Fibroblast of skin of left biceps (primary cell): ENCODE measurements around the gene TCF19.

Experiments used
- DNase-seq, 2 experiments: peaks; one replicate each; pipeline ENCODE4 v3.0.0-alpha.2; 2013; ENCODE audit warnings: low read depth in 2 of 2

Gene TCF19

GRCh38 chr6:31205638-31206037, 47.2 kb downstream of the TCF19 start:
- no peak for DNase-seq

DNA sequence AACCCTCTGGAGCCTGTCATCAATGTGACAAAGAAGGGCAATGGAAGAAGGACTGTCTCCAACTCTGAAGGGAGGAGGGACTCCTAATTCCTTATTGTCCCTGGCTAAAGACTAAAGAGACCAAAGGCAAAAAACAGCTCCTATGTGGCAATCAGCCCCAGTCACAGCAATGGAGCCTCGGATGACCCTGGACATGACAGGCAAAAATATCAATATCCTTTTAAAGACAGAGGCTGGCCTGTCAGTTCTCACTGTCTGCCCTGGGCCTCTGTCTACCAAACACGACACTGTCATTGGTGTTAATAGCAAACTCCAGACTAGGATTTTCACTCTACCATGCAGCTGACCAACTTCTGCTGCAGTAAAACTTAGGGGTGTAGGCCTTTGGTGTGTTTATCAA, 50.1 kb downstream of the TCF19 start:
- no peak for DNase-seq

DNA sequence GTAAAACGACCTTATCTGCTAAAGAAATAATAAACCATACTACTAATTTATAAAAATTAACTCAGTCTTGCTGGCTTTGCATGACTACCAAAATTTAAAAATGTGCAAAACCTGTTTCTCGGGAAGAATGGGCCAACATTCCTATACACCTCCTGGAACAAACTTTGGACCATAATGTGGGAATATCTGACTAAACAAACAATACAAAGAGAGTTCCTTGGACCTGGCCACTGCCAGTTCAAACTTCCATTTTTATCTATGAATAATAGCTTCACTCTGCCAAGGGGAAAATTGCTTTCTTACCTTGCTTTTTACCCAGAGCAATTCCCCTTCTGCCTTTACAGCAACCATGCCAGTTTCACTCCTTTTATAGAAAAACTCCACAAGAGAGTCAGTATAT, 50.7 kb downstream of the TCF19 start:
- no peak for DNase-seq

DNA sequence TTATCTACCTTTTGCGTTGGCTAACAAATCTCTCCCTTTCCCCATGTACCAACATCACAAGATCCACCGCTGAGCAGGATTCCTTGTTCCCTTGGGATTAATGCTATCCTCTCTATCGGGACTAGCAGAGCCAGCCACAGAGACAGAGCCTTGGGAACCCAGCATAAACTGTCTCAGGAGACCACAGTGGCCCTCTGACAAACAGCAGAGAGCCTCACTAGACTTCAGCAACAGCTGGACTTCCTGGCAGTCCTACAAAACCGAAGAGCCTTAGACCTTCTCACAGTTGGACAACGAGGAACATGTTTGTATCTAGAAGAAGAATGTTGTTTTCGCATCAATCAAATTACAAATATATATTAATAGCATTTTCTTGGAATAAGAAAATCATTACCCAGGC, 51.7 kb downstream of the TCF19 start:
- no peak for DNase-seq

GRCh38 chr6:31210741-31211532, 52.5 kb downstream of the TCF19 start:
- no peak for DNase-seq
